Muscle of back (tissue), 11 donors: ENCODE results near the gene GUCD1. TPM values are rescaled to one million over a fixed set of nuclear protein-coding genes. Genes with fewer than 3 reads are reported as not detected.
"Not testable (repeated sequence)": the region's sequence is repeated elsewhere in the genome, so short reads cannot be mapped to it uniquely, and the experiment has no call there.

ENCODE experiments used
- DNase-seq, 3 donors: peaks; one replicate each; pipeline versions ENCODE4 v3.0.0 to v3.0.0-alpha.2; 2013
- polyA plus RNA-seq, 10 donors: library from polyadenylated mRNA; unstranded; fragments of 120-200 nt; gene quantifications; one replicate each; pipeline ENCODE4 v1.2.1, GENCODE V29; 2013; ENCODE audit not compliant: insufficient read length in 10 of 10

The GUCD1 gene
- polyA plus RNA-seq, 10 donors, result 57.4 to 76.5 (median 68.8) TPM

- no peak for DNase-seq
Measured at GRCh38 chr22:24571266-24571665, 16.3 kb upstream of the GUCD1 start.

- no peak for DNase-seq
Measured at GRCh38 chr22:24567668-24568067, 12.7 kb upstream of the GUCD1 start.

GRCh38 chr22:24566899-24567511, 12.1 kb upstream of the GUCD1 start:
- no peak for DNase-seq

GRCh38 chr22:24565077-24565476, 10.1 kb upstream of the GUCD1 start:
- no peak for DNase-seq

- no peak for DNase-seq
Measured at GRCh38 chr22:24564376-24565058, 9.6 kb upstream of the GUCD1 start.

- no peak for DNase-seq
Measured at GRCh38 chr22:24563246-24563645, 8.3 kb upstream of the GUCD1 start.

- no peak for DNase-seq
Measured at GRCh38 chr22:24559471-24559870, 4.5 kb upstream of the GUCD1 start.

GRCh38 chr22:24555165-24556039, 464 bp upstream of the GUCD1 start, which contains the start of gene SNRPD3:
TSS of gene SNRPD3 (plus strand) at chr22:24555999. CDS start at chr22:24557675, 1,676 bp downstream.
- peak; percentile 99 for DNase-seq

- DNase-seq, result peak; percentile 9 to 58 (median 18)
Measured at GRCh38 chr22:24553597-24554312, 1.2 kb downstream of the GUCD1 start.

GRCh38 chr22:24552503-24553286, 2.2 kb downstream of the GUCD1 start:
- not testable (repeated sequence) for DNase-seq

GRCh38 chr22:24550902-24551435, 4.0 kb downstream of the GUCD1 start:
- DNase-seq, result no peak

- DNase-seq, result no peak
Measured at GRCh38 chr22:24550028-24550901, 4.7 kb downstream of the GUCD1 start.

GRCh38 chr22:24548812-24549211, 6.1 kb downstream of the GUCD1 start:
- DNase-seq, result no peak

GRCh38 chr22:24543679-24544243, 11.2 kb downstream of the GUCD1 start:
- no peak for DNase-seq

GRCh38 chr22:24543185-24543601, 11.7 kb downstream of the GUCD1 start:
- no peak for DNase-seq

GRCh38 chr22:24542641-24543040, 12.3 kb downstream of the GUCD1 start:
- peak in 2 of 3 donors; percentile 54 to 55 for DNase-seq

- no peak for DNase-seq
Measured at GRCh38 chr22:24541681-24542515, 13.0 kb downstream of the GUCD1 start.

- no peak for DNase-seq
Measured at GRCh38 chr22:24540470-24540869, 14.5 kb downstream of the GUCD1 start.
